Measurements from ENCODE around the gene FAXC. TPM values are rescaled to one million over a fixed set of nuclear protein-coding genes. Genes with fewer than 3 reads are reported as not detected.

Gene FAXC
- total RNA-seq, 2 donors from 2014 or later = not detected

DNA sequence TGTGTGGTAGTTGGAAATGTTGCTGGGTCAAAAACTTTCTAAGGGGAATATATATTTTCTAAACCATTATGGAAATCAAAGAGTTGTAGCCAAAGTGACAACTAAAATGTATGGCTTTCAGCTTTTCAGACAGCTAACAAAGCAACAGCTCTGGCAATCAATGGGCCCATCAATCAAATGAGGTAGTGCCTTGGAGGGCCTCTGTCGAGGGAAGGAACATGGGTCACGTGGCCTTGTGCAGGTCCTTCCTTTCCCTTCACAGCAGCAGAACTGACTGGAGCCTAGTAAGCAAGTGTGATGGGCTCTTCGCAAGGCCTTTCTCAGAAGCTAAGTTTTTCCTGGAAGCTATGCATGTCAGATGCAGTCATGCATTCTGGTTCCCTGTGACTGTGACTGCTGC, 17.9 kb downstream of the FAXC start:
- H3K36me3 Mint-ChIP-seq (ENCODE audit: low read depth) = no peaks in the 10 kb centered on the region
- peaks cover 36% of the 10 kb centered on the region for H3K27me3 Mint-ChIP-seq
- peaks cover 8% of the 10 kb centered on the region for H3K4me1 Mint-ChIP-seq
- no peak for DNase-seq
- ATAC-seq = no peak
- H3K4me3 Mint-ChIP-seq = no peak overlapping the region
- no peaks in the 10 kb centered on the region for H3K9me3 ChIP-seq (ENCODE audit: control insufficient read depth, low read length, poor library complexity, severe bottlenecking)
- no peak overlapping the region for H3K27ac Mint-ChIP-seq

DNA sequence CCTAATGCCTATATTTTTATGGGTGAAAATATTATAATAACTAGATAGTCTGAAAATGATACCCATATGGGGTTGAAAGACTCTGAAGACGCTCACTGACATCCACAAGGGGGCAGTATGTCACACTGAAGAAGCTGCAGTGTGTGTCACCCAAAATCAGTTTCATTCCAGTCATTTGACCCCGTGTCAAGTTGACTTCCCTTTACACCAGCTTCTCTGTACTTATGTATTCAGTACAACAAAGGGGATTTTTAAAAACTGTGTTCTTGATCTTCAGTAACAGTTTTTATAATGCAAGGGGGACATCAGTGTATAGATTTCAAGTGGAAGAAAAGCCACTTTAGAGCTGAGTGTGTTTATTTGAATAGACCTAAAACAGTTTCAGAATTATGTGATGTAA, 19.3 kb downstream of the FAXC start:
- peak in 2 of 3 donors; percentile 11 to 26 for DNase-seq

DNA sequence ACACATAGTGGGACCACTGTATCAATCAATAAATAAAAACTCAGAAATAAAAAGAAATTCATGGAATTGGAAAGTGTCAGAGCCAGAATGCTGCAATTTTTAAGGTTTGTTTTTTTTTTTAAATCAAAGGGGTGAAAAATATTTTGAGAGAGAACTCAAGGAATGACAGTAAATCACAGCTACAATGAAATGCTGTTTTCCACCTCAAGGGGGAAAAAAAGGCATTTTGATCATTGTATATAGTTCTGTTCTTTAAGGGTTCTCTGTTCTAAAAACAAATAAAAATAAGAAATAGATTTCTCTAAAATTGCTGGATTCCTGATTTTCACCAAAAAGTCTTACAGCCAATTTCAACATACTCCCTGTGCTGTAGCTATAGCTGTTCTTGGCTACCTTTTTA, 24.5 kb downstream of the FAXC start:
- ATAC-seq = no peak
- H3K4me3 Mint-ChIP-seq = no peak overlapping the region
- no peaks in the 10 kb centered on the region for H3K4me1 Mint-ChIP-seq
- no peak for DNase-seq
- no peak overlapping the region for H3K27ac Mint-ChIP-seq
- peaks cover 45% of the 10 kb centered on the region for H3K27me3 Mint-ChIP-seq
- no peaks in the 10 kb centered on the region for H3K9me3 ChIP-seq (ENCODE audit: control insufficient read depth, low read length, poor library complexity, severe bottlenecking)
- H3K36me3 Mint-ChIP-seq (ENCODE audit: low read depth) = no peaks in the 10 kb centered on the region

More for the DNA sequence above, 19.3 kb downstream of the FAXC start:
- no peak overlapping the region for H3K4me3 Mint-ChIP-seq
- H3K27ac Mint-ChIP-seq = no peak overlapping the region
- peaks cover 8% of the 10 kb centered on the region for H3K4me1 Mint-ChIP-seq
- no peaks in the 10 kb centered on the region for H3K9me3 ChIP-seq (ENCODE audit: control insufficient read depth, low read length, poor library complexity, severe bottlenecking)
- H3K27me3 Mint-ChIP-seq = peaks cover 28% of the 10 kb centered on the region
- H3K36me3 Mint-ChIP-seq (ENCODE audit: low read depth) = no peaks in the 10 kb centered on the region
- ATAC-seq = peak; percentile 68

DNA sequence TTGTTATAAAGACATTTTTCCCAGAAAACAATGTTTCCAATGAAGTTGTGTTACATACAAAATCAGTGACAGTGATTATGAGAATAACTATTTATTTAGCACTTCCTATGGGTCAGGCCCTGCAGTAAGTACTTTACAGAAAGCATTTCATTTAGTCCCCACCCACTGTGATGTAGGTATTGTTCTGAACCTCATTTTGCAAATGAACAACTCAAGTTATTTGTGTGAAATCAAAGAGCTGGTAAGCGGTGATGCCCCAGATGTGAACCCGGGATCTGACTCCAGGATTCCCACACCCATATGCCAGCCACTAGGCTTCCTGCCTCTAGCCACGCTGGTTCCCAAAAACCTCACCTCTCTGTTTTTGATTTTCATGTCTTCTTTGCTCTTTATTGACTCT, 30.9 kb downstream of the FAXC start:
- ATAC-seq = no peak
- no peak overlapping the region for H3K27ac Mint-ChIP-seq

DNA sequence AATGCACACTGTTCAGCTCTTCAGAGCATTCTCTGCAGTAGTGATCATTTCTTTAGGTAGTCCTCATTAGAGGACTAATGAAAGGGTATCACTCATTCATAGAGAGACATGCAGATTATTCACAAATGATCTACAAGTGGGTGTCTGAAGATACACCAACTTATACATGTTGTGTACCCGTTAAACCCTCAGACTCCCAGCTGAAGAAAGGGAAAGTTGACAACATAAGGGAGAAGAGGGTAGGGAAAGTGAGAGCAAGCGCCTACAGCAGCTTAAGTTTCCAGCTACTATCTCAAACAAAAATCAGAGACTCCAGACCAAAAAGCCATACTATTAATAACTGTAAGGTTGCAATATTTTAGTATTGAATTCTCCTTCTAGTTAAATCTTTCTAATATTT, 37.1 kb downstream of the FAXC start:
- peaks cover 2% of the 10 kb centered on the region for H3K36me3 Mint-ChIP-seq (ENCODE audit: low read depth)

More for the DNA sequence above, 30.9 kb downstream of the FAXC start:
- H3K4me1 Mint-ChIP-seq = no peaks in the 10 kb centered on the region
- DNase-seq = no peak
- no peaks in the 10 kb centered on the region for H3K9me3 ChIP-seq (ENCODE audit: control insufficient read depth, low read length, poor library complexity, severe bottlenecking)
- no peak overlapping the region for H3K4me3 Mint-ChIP-seq
- H3K36me3 Mint-ChIP-seq (ENCODE audit: low read depth) = peaks cover 2% of the 10 kb centered on the region
- peaks cover 80% of the 10 kb centered on the region for H3K27me3 Mint-ChIP-seq

DNA sequence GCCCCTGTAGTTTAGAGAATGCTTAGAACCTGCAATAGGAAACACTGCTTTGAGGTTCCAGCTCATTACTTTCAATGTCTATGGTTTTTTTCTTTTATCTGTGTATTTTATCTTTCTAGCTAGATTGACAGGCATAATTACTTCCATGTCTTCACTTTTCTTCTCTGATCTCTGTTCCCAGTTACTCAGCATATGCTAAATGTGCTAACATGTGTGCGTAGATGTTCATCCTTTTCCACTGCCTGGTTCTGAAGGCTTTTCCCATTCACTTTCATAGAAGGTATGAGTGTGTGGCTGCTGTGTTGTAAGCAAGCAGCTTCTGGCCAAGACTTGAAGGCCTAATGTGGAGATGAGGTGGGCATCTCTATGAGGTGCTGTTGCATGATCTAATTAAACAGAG, 38.9 kb downstream of the FAXC start:
- no peak overlapping the region for H3K4me3 Mint-ChIP-seq
- H3K27me3 Mint-ChIP-seq = peaks cover 29% of the 10 kb centered on the region
- H3K9me3 ChIP-seq (ENCODE audit: control insufficient read depth, low read length, poor library complexity, severe bottlenecking) = no peaks in the 10 kb centered on the region
- H3K36me3 Mint-ChIP-seq (ENCODE audit: low read depth) = peaks cover 2% of the 10 kb centered on the region
- H3K4me1 Mint-ChIP-seq = no peaks in the 10 kb centered on the region
- no peak for DNase-seq
- ATAC-seq = no peak
- H3K27ac Mint-ChIP-seq = no peak overlapping the region

More for the DNA sequence above, 37.1 kb downstream of the FAXC start:
- DNase-seq (no peak), ATAC-seq (no peak)
- Mint-ChIP-seq H3K4me1 (no peaks in the 10 kb centered on the region), H3K4me3 (no peak overlapping the region), H3K27ac (no peak overlapping the region), H3K27me3 (peaks cover 35% of the 10 kb centered on the region)
- H3K9me3 ChIP-seq (ENCODE audit: control insufficient read depth, low read length, poor library complexity, severe bottlenecking) = no peaks in the 10 kb centered on the region

DNA sequence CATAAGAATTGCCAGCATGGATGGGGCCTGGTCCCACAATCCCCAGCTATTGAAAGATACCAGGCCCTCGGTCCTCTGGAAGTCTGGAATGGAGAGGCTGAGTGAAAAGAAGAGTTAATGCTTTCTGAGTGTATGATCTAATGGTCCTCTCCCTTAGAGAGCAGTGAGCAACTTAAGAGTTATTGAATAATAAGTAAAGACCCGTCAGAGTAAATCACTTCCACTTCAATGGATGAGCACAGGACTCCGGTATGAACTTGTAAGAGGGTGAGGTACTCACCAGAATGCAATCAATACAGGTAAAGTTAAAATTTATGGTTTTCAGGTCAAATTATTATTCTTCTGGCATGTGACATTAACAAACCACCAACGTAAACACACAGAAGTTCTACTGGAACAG, 39.9 kb downstream of the FAXC start:
- peaks cover under 1% of the 10 kb centered on the region for H3K36me3 Mint-ChIP-seq (ENCODE audit: low read depth)
- H3K27me3 Mint-ChIP-seq = peaks cover 24% of the 10 kb centered on the region
- no peak overlapping the region for H3K27ac Mint-ChIP-seq
- H3K4me3 Mint-ChIP-seq = no peak overlapping the region
- no peak for ATAC-seq
- H3K4me1 Mint-ChIP-seq = no peaks in the 10 kb centered on the region
- H3K9me3 ChIP-seq (ENCODE audit: control insufficient read depth, low read length, poor library complexity, severe bottlenecking) = no peaks in the 10 kb centered on the region
- DNase-seq = no peak

DNA sequence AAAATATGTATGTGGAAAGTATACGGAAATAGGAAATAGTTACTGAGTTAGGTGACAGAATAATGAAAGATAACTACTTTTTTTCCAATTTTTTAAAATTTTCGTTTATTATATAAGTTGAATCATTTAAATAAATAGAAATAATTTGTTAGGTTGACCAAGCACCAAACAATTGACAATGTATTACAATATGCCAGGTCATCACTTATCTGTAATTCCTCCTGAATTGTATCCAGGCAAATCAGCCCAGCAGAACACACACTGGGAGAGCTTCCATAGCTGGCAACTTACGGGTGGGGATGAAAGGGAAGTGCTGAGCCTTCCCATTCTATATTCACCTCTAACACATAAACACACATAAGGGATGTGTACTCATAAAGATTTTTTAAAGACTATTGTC, 40.7 kb downstream of the FAXC start:
- H3K4me1 Mint-ChIP-seq = no peaks in the 10 kb centered on the region
- DNase-seq (no peak), ATAC-seq (no peak)
- H3K9me3 ChIP-seq (ENCODE audit: control insufficient read depth, low read length, poor library complexity, severe bottlenecking) = no peaks in the 10 kb centered on the region
- no peaks in the 10 kb centered on the region for H3K36me3 Mint-ChIP-seq (ENCODE audit: low read depth)
- no peak overlapping the region for H3K27ac Mint-ChIP-seq
- no peak overlapping the region for H3K4me3 Mint-ChIP-seq
- H3K27me3 Mint-ChIP-seq = peaks cover 19% of the 10 kb centered on the region

DNA sequence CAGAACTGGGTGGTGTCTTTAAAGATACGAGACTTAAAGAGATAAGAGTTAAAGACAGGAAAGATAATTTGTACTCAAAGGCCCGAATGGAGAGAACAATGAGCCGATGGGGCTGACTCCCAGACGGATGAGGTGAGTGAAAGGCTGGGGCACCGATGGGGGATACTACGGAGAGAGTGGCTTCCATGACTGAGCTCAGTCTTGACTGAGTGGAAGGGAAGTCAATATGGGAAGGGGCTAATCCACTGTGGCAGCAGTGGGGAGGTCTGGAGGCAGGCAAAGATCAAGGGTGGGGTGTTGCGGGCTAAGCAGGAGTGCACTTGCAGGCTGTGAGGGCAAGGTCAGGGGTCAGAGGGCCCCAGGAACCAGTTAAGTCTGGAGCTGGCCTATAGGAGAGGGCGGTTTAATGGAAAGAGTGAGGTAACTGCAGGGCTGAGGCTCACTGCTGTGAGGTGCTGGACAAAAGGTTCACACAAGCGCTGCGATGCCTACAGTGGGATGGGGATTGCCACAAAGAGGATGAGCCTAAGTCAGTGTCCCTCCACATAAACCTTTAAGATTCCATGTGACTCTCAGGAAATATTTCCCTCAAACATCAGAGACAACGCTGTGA, 42.1 kb downstream of the FAXC start:
- no peak overlapping the region for H3K4me3 Mint-ChIP-seq
- no peak for DNase-seq
- ATAC-seq = no peak
- H3K27me3 Mint-ChIP-seq = peaks cover 15% of the 10 kb centered on the region
- H3K36me3 Mint-ChIP-seq (ENCODE audit: low read depth) = no peaks in the 10 kb centered on the region
- H3K4me1 Mint-ChIP-seq = no peaks in the 10 kb centered on the region
- no peaks in the 10 kb centered on the region for H3K9me3 ChIP-seq (ENCODE audit: control insufficient read depth, low read length, poor library complexity, severe bottlenecking)
- H3K27ac Mint-ChIP-seq = no peak overlapping the region

DNA sequence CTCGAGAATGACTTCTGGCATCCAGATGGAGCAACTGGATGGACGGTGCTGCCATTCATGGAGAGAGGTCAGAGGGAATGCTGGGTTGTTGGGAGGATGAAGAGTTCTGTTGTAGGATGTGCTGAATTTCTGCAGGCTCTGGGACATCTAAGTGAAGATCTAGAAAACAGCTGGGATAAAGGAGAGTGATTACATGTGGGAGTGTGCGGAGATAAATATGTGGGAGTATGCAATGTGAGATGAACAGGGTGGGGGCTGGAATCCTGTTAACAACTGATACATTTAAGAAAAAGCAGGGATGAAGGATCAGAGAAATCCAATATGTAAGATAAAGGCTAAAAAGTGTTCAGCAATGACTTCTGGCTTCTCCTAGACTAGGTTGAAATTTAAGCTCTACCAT, 43.1 kb downstream of the FAXC start:
- DNase-seq (no peak), ATAC-seq (no peak)
- H3K9me3 ChIP-seq (ENCODE audit: control insufficient read depth, low read length, poor library complexity, severe bottlenecking) = no peaks in the 10 kb centered on the region
- Mint-ChIP-seq H3K4me3 (no peak overlapping the region), H3K36me3 (ENCODE audit: low read depth) (peaks cover 3% of the 10 kb centered on the region), H3K27ac (no peak overlapping the region), H3K27me3 (peaks cover 21% of the 10 kb centered on the region), H3K4me1 (no peaks in the 10 kb centered on the region)

DNA sequence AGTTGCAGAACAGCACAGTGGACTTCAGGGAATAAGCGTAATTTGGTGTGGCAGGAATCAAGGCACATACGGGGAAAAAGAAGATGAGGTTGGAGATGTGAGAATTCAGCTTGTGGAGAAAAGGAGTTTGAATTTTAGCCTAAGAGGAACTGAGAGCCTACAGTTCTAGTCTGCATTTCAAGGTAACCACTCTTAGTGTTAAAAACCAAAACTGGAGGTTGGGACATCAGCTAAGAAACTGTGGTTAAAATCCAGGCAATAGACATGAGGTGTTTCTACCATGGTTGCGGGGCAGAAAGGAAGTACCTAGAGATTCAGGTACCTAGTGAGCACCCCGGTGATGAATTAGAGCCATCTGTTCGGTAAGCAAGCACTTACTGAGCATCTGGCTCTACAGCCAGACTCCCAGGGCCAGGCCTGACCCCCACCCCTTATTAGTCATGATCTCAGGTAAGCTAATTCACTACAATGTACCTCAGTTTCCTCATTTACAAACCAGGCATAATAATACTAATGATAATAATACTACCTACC, 44.4 kb downstream of the FAXC start:
- DNase-seq = no peak
- no peaks in the 10 kb centered on the region for H3K9me3 ChIP-seq (ENCODE audit: control insufficient read depth, low read length, poor library complexity, severe bottlenecking)
- Mint-ChIP-seq H3K4me3 (no peak overlapping the region), H3K4me1 (no peaks in the 10 kb centered on the region), H3K27me3 (peaks cover 31% of the 10 kb centered on the region), H3K27ac (no peak overlapping the region), H3K36me3 (ENCODE audit: low read depth) (peaks cover 3% of the 10 kb centered on the region)
- ATAC-seq = no peak

DNA sequence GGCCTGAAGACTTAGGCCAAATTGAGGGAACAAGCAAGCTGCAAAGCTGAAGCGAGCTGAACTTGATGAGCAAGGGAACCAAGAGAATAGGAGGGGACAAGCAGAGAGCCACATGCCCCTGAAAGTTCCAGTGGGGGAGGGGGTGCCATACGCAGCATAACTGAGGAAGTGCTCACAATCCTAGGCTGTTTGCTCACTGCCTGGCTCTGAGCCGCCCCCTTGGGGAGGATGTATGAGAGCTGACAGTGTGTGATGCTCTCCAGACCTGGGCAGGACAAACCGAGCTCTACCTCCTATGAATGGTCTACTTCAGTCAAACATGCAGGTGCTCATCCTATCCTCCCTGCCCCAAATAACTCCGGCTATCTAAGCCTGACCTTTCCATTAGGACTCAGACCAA, 52.1 kb downstream of the FAXC start:
- Mint-ChIP-seq H3K27me3 (peaks cover 71% of the 10 kb centered on the region), H3K27ac (no peak overlapping the region), H3K4me3 (no peak overlapping the region), H3K4me1 (no peaks in the 10 kb centered on the region), H3K36me3 (ENCODE audit: low read depth) (peaks cover 4% of the 10 kb centered on the region)
- no peaks in the 10 kb centered on the region for H3K9me3 ChIP-seq (ENCODE audit: control insufficient read depth, low read length, poor library complexity, severe bottlenecking)
- ATAC-seq (no peak), DNase-seq (no peak)

DNA sequence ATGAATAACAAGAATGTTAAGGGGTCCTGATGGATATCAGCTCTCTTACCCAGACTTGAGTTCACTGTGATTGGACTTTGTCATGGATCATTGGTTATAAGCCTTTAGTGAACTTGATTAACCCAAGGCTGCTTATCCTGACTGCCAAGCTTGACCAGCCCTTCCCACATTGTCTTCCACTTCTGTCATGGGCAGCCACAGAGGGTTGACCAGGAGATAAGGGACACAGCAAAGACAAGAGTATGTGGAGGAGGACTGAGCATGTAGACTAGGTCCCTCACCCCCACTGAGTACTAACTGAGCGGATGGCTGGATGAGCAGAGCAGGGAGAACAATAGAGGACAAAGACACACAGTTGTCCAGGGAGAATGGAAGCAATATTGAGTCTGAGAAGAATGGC, 52.5 kb downstream of the FAXC start:
- H3K27ac Mint-ChIP-seq = no peak overlapping the region
- H3K4me1 Mint-ChIP-seq = no peaks in the 10 kb centered on the region
- peaks cover 72% of the 10 kb centered on the region for H3K27me3 Mint-ChIP-seq
- no peak for ATAC-seq
- H3K4me3 Mint-ChIP-seq = no peak overlapping the region
- no peaks in the 10 kb centered on the region for H3K9me3 ChIP-seq (ENCODE audit: control insufficient read depth, low read length, poor library complexity, severe bottlenecking)
- peaks cover 3% of the 10 kb centered on the region for H3K36me3 Mint-ChIP-seq (ENCODE audit: low read depth)
- DNase-seq = no peak

DNA sequence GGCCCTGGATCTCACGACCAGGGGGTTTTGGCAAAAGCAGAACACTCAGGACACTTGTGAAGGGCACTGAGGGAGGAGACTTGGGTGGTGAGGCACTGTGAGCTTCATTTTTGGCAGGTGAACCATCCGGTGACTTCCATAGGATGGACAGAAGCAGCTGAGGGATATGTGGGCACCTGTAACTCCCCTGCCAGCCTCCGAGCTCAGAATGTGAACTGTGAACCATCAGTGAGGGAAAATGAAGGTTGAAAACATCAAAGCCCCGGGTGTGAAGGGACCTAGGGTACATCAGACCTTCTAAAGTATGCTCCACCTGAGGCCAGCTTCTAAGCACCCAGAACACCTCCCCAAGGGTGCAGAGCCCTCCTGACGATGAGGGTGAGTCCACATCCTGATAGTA, 53.2 kb downstream of the FAXC start:
- no peaks in the 10 kb centered on the region for H3K4me1 Mint-ChIP-seq
- DNase-seq = no peak
- H3K4me3 Mint-ChIP-seq = no peak overlapping the region
- H3K27me3 Mint-ChIP-seq = peaks cover 68% of the 10 kb centered on the region
- H3K36me3 Mint-ChIP-seq (ENCODE audit: low read depth) = peaks cover 2% of the 10 kb centered on the region
- no peak for ATAC-seq
- no peaks in the 10 kb centered on the region for H3K9me3 ChIP-seq (ENCODE audit: control insufficient read depth, low read length, poor library complexity, severe bottlenecking)
- no peak overlapping the region for H3K27ac Mint-ChIP-seq

Data from T-helper 17 cell (primary cell).